ENCODE measurements around the gene ALDH1L1. TPM values are rescaled to one million over a fixed set of nuclear protein-coding genes. Genes with fewer than 3 reads are reported as not detected.
"Not testable (repeated sequence)": the region's sequence is repeated elsewhere in the genome, so short reads cannot be mapped to it uniquely, and the experiment has no call there.

Gene ALDH1L1
- total RNA-seq, 1 donor from 2014 or later, result 1.0 TPM

DNA sequence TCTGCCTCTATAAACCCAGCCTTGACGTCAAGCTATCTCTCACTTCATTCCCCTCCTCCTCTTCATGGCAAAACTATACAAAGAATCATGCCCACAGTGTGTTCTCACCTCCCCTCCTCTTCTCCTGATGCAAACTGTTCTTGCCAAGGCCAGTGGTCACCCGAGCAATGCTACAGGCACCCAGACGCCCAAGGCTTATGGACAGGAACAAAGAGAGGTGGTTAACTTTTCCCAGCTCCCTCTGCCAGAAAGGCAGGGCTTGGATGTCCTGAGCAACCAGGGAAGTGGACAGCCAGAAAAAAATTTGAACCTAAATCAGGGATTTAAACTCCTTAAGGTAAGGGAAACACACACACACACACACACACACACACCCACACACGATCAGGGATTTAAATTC, 101.5 kb downstream of the ALDH1L1 start:
- H3K27ac Mint-ChIP-seq, result no peak overlapping the region
- TF ChIP-seq, protein P1, sequence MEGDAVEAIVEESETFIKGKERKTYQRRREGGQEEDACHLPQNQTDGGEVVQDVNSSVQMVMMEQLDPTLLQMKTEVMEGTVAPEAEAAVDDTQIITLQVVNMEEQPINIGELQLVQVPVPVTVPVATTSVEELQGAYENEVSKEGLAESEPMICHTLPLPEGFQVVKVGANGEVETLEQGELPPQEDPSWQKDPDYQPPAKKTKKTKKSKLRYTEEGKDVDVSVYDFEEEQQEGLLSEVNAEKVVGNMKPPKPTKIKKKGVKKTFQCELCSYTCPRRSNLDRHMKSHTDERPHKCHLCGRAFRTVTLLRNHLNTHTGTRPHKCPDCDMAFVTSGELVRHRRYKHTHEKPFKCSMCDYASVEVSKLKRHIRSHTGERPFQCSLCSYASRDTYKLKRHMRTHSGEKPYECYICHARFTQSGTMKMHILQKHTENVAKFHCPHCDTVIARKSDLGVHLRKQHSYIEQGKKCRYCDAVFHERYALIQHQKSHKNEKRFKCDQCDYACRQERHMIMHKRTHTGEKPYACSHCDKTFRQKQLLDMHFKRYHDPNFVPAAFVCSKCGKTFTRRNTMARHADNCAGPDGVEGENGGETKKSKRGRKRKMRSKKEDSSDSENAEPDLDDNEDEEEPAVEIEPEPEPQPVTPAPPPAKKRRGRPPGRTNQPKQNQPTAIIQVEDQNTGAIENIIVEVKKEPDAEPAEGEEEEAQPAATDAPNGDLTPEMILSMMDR (IDR thresholded peaks at IDR 0.05; ENCODE audit: unreplicated experiment), result no peak

DNA sequence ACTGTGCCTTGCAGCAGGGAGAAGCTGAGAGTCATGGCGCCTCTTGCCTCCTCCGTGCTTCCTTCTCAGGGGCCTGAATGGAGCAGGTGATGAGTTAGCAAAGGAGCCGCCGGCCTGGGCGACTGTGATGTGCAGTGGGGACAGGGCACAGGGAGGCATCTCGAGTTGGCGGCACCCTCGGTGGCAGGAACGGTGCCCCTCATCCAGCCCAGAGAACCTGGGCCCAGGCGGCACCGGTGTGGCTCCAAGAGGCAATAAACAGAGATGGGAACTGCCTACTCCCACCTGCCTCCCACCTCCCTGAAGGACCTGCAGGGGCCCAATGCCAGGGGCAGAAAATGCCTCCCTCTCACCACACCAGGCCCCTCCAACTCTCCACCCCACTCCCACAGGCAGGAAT, 102.6 kb downstream of the ALDH1L1 start:
- H3K9me3 Mint-ChIP-seq, result peaks cover 30% of the 10 kb centered on the region
- H3K27ac Mint-ChIP-seq, result no peak overlapping the region
- H3K4me3 Mint-ChIP-seq, result no peak overlapping the region
- no peaks in the 10 kb centered on the region for H3K27me3 Mint-ChIP-seq (ENCODE audit: low read depth)
- DNase-seq (ENCODE audit: low spot score in 2 of 2, unreplicated experiment in 2 of 2), result no peak
- H3K36me3 Mint-ChIP-seq, result peaks cover 25% of the 10 kb centered on the region
- TF ChIP-seq, protein P1 (IDR thresholded peaks at IDR 0.05; ENCODE audit: unreplicated experiment), result no peak
- peaks cover under 1% of the 10 kb centered on the region for H3K4me1 Mint-ChIP-seq

More for the DNA sequence above, 101.5 kb downstream of the ALDH1L1 start:
- H3K4me1 Mint-ChIP-seq, result peaks cover 4% of the 10 kb centered on the region
- H3K36me3 Mint-ChIP-seq, result peaks cover 18% of the 10 kb centered on the region
- H3K9me3 Mint-ChIP-seq, result peaks cover 23% of the 10 kb centered on the region
- H3K4me3 Mint-ChIP-seq, result no peak overlapping the region
- DNase-seq (ENCODE audit: low spot score in 2 of 2, unreplicated experiment in 2 of 2), result no peak
- H3K27me3 Mint-ChIP-seq (ENCODE audit: low read depth), result no peaks in the 10 kb centered on the region

DNA sequence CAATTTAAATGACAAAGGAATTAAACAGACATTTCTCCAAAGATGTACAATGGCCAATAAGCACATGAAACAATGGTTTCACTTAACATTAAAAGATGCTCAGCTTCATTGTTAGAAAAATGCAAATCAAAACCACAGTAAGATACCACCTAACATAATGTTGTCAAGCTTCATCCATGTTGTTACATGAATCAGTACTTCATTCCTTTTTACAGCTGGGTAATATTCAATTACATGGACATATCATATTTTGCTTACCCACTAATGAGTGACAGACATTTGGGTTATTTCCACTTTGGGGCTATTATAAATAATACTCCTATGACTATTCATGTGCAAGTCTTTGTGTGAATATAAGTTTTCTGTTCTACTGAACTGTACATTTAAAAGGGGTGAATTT, 104.2 kb downstream of the ALDH1L1 start:
- Mint-ChIP-seq H3K36me3 (peaks cover 27% of the 10 kb centered on the region), H3K9me3 (peaks cover 38% of the 10 kb centered on the region), H3K4me1 (no peaks in the 10 kb centered on the region), H3K27ac (no peak overlapping the region), H3K27me3 (ENCODE audit: low read depth) (no peaks in the 10 kb centered on the region), H3K4me3 (no peak overlapping the region)
- TF ChIP-seq, protein P1 (IDR thresholded peaks at IDR 0.05; ENCODE audit: unreplicated experiment), result no peak
- DNase-seq (ENCODE audit: low spot score in 2 of 2, unreplicated experiment in 2 of 2), result no peak

DNA sequence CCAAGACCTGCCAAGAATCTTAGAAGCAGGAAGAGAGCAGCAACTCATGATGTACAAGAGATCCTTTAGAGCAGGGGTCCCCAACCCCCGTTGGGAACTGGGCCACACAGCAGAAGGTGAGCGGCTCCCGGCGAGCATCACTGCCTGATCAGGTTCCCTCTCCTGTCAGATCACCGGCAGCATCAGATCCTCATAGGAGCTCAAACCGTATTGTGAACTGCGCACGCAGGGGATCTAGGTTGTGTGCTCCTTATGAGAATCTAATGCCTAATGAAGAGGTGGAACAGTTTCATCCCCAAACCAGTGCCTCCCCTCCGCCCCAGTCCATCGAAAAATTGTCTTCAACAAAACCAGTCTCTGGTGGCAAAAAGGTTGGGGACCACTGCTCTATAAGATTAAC, 110.2 kb downstream of the ALDH1L1 start:
- no peaks in the 10 kb centered on the region for H3K4me1 Mint-ChIP-seq
- no peak for DNase-seq (ENCODE audit: low spot score in 2 of 2, unreplicated experiment in 2 of 2)
- H3K9me3 Mint-ChIP-seq, result peaks cover 26% of the 10 kb centered on the region
- no peak overlapping the region for H3K4me3 Mint-ChIP-seq
- H3K36me3 Mint-ChIP-seq, result peaks cover 31% of the 10 kb centered on the region
- TF ChIP-seq, protein P1 (IDR thresholded peaks at IDR 0.05; ENCODE audit: unreplicated experiment), result no peak
- no peak overlapping the region for H3K27ac Mint-ChIP-seq
- no peaks in the 10 kb centered on the region for H3K27me3 Mint-ChIP-seq (ENCODE audit: low read depth)

DNA sequence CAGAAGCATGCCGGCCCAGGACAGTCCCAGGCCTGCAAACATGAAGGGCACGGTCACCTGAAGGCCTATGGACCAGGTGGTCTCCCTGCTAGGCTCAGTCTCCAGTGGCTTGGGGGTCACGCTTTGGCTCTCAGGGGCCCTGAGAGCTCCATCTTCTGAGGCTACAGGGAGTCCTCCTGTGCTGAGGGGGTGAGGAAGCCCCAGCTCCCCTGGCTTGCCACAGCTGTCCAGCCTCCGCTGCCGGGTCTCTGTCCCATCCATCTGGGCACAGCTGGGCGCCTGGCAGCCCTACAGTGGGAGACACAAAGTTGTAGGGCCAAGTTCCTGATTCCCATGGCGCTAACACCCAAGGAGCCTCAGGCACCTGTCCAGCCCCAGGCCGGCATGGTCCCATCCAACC, 112.4 kb downstream of the ALDH1L1 start:
- peaks cover 22% of the 10 kb centered on the region for H3K36me3 Mint-ChIP-seq
- peaks cover 5% of the 10 kb centered on the region for H3K4me1 Mint-ChIP-seq
- no peaks in the 10 kb centered on the region for H3K27me3 Mint-ChIP-seq (ENCODE audit: low read depth)
- no peak overlapping the region for H3K4me3 Mint-ChIP-seq
- H3K27ac Mint-ChIP-seq, result no peak overlapping the region
- H3K9me3 Mint-ChIP-seq, result peaks cover 15% of the 10 kb centered on the region
- no peak for DNase-seq (ENCODE audit: low spot score in 2 of 2, unreplicated experiment in 2 of 2)
- TF ChIP-seq, protein P1 (IDR thresholded peaks at IDR 0.05; ENCODE audit: unreplicated experiment), result no peak

DNA sequence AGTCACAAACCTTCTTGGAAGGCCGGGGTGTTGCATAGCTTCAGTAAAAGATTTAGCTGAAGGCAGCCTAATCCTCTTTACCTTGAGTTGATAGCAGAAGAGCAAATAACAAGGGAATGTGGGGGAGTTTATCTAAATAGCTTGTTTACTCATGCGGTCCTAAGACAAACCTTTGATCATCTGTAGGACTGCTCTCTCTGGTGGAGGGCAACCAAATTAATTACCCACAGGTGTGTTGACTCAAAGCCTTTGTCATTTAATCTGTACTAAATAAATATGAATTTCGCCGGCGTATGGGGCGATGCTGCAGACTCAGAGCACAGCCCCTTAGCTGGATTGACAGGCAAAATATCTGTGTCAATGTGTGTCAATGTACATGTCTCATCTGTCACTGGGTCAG, 113.7 kb downstream of the ALDH1L1 start:
- H3K9me3 Mint-ChIP-seq; H3K27me3 Mint-ChIP-seq (ENCODE audit: low read depth); H3K4me3 Mint-ChIP-seq; H3K4me1 Mint-ChIP-seq; DNase-seq (ENCODE audit: low spot score in 2 of 2, unreplicated experiment in 2 of 2); H3K27ac Mint-ChIP-seq: not testable (repeated sequence)
- peaks cover 17% of the 10 kb centered on the region for H3K36me3 Mint-ChIP-seq
